Measurements from ENCODE around the gene FHIT. TPM values are rescaled to one million over a fixed set of nuclear protein-coding genes. Genes with fewer than 3 reads are reported as not detected.

FHIT gene
- total RNA-seq, 2 donors from 2014 or later = 6.8 to 12.3 TPM

DNA sequence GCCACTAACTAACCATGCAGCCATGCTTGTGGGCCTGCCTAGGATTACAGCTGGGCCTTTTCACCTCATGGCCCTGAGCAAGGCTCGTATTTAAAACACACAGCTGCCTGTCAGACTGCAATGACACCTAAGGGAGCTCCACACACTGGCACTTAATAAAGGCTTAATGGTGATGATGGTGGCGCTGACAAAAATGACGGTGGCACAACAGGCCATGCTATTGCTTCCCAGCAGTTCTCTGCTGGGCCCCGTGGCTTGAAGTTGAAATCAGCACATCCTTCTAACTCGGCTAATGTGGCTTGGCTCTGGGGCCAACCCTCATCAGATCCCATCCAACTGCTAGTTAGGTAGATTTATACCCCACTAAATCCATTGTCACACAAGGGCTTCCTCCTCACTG is 112.9 kb downstream of the FHIT start:
- Histone ChIP-seq H3K4me1 (ENCODE audit: control insufficient read depth, insufficient read depth, low read length) (peaks cover 7% of the 10 kb centered on the region), H3K36me3 (ENCODE audit: control insufficient read depth, insufficient read depth, low read length) (no peaks in the 10 kb centered on the region), H3K27ac (ENCODE audit: low read depth, low read length) (no peak overlapping the region), H3K27me3 (ENCODE audit: control insufficient read depth, insufficient read depth, low read length, poor library complexity, severe bottlenecking) (no peaks in the 10 kb centered on the region), H3K4me3 (ENCODE audit: low read length) (no peak overlapping the region), H3K9me3 (ENCODE audit: control insufficient read depth, low read length) (no peaks in the 10 kb centered on the region), H3K9ac (ENCODE audit: extremely low read depth, low read length, poor library complexity, severe bottlenecking) (no peak overlapping the region)
- WGBS, 2 experiments (ENCODE audit: insufficient coverage in 1 of 2, insufficient read length in 1 of 2) = 61 to 76% methylated on average over 3 to 5 of the region's 5 CpGs
- no peak overlapping the region for H3K27ac Mint-ChIP-seq
- H3K27me3 Mint-ChIP-seq (ENCODE audit: insufficient read depth) = no peaks in the 10 kb centered on the region
- no peak for TF ChIP-seq CTCF (conservative IDR thresholded peaks at IDR 0.05)
- H3K36me3 Mint-ChIP-seq (ENCODE audit: low read depth) = no peaks in the 10 kb centered on the region
- no peak overlapping the region for H3K4me3 Mint-ChIP-seq
- no peak for DNase-seq
- H3K4me1 Mint-ChIP-seq = peaks cover 17% of the 10 kb centered on the region
- H3K9me3 Mint-ChIP-seq = no peaks in the 10 kb centered on the region

- WGBS, 2 experiments (ENCODE audit: insufficient coverage in 1 of 2, insufficient read length in 1 of 2) = 99 to 100% methylated on average over 1 to 4 of the region's 5 CpGs
- H3K4me3 ChIP-seq (ENCODE audit: low read length) = no peak overlapping the region
- no peak overlapping the region for H3K4me3 Mint-ChIP-seq
- H3K9me3 ChIP-seq (ENCODE audit: control insufficient read depth, low read length) = no peaks in the 10 kb centered on the region
- no peaks in the 10 kb centered on the region for H3K9me3 Mint-ChIP-seq
- TF ChIP-seq CTCF (conservative IDR thresholded peaks at IDR 0.05) = no peak
- H3K27ac Mint-ChIP-seq = no peak overlapping the region
- no peak overlapping the region for H3K27ac ChIP-seq (ENCODE audit: low read depth, low read length)
- H3K4me1 Mint-ChIP-seq = peaks cover 5% of the 10 kb centered on the region
- no peaks in the 10 kb centered on the region for H3K36me3 Mint-ChIP-seq (ENCODE audit: low read depth)
- H3K4me1 ChIP-seq (ENCODE audit: control insufficient read depth, insufficient read depth, low read length) = peaks cover 5% of the 10 kb centered on the region
- H3K27me3 Mint-ChIP-seq (ENCODE audit: insufficient read depth) = no peaks in the 10 kb centered on the region
- no peak overlapping the region for H3K9ac ChIP-seq (ENCODE audit: extremely low read depth, low read length, poor library complexity, severe bottlenecking)
- H3K27me3 ChIP-seq (ENCODE audit: control insufficient read depth, insufficient read depth, low read length, poor library complexity, severe bottlenecking) = no peaks in the 10 kb centered on the region
- no peak for DNase-seq
- H3K36me3 ChIP-seq (ENCODE audit: control insufficient read depth, insufficient read depth, low read length) = no peaks in the 10 kb centered on the region
These were observed 115.1 kb downstream of the FHIT start for GRCh38 chr3:61136191-61136590.

- H3K4me3 ChIP-seq (ENCODE audit: low read length) = no peak overlapping the region
- H3K36me3 ChIP-seq (ENCODE audit: control insufficient read depth, insufficient read depth, low read length) = no peaks in the 10 kb centered on the region
- H3K27ac Mint-ChIP-seq = no peak overlapping the region
- no peak for DNase-seq
- no peak overlapping the region for H3K27ac ChIP-seq (ENCODE audit: low read depth, low read length)
- H3K9me3 Mint-ChIP-seq = no peaks in the 10 kb centered on the region
- no peaks in the 10 kb centered on the region for H3K27me3 Mint-ChIP-seq (ENCODE audit: insufficient read depth)
- TF ChIP-seq CTCF (conservative IDR thresholded peaks at IDR 0.05) = no peak
- H3K9ac ChIP-seq (ENCODE audit: extremely low read depth, low read length, poor library complexity, severe bottlenecking) = no peak overlapping the region
- no peaks in the 10 kb centered on the region for H3K27me3 ChIP-seq (ENCODE audit: control insufficient read depth, insufficient read depth, low read length, poor library complexity, severe bottlenecking)
- H3K36me3 Mint-ChIP-seq (ENCODE audit: low read depth) = no peaks in the 10 kb centered on the region
- WGBS, 2 experiments (ENCODE audit: insufficient coverage in 1 of 2, insufficient read length in 1 of 2) = 90 to 94% methylated on average over 3 of the region's 3 CpGs
- no peak overlapping the region for H3K4me3 Mint-ChIP-seq
- no peaks in the 10 kb centered on the region for H3K4me1 ChIP-seq (ENCODE audit: control insufficient read depth, insufficient read depth, low read length)
- no peaks in the 10 kb centered on the region for H3K9me3 ChIP-seq (ENCODE audit: control insufficient read depth, low read length)
- H3K4me1 Mint-ChIP-seq = no peaks in the 10 kb centered on the region
These were observed 116.7 kb downstream of the FHIT start for GRCh38 chr3:61134532-61134931.
